Large intestine (tissue), 3 donors: ENCODE results near the gene PKHD1. TPM values are rescaled to one million over a fixed set of nuclear protein-coding genes. Genes with fewer than 3 reads are reported as not detected.

Experiments used
- DNase-seq, 2 donors: peaks; one replicate each; pipeline versions ENCODE4 v3.0.0 to v3.0.0-alpha.2; 2013
- H3K27ac ChIP-seq: one replicate; pipeline ENCODE4 v1.5.1; 2013; ENCODE audit warnings: low read length
- H3K27me3 ChIP-seq: 2 replicates; pipeline ENCODE4 v1.6.1; 2013; ENCODE audit warnings: low read length; ENCODE audit not compliant: control insufficient read depth, insufficient read depth
- H3K36me3 ChIP-seq: 2 replicates; pipeline ENCODE4 v1.6.1; 2013; ENCODE audit warnings: low read length; ENCODE audit not compliant: control insufficient read depth, insufficient read depth
- H3K4me1 ChIP-seq: one replicate; pipeline ENCODE4 v1.6.1; 2013; ENCODE audit warnings: low read length; ENCODE audit not compliant: control insufficient read depth, insufficient read depth
- H3K4me3 ChIP-seq: one replicate; pipeline ENCODE4 v1.5.1; 2013; ENCODE audit warnings: low read length
- H3K9me3 ChIP-seq: one replicate; pipeline ENCODE4 v1.6.1; 2013; ENCODE audit warnings: mild to moderate bottlenecking, low read depth, low read length, moderate library complexity; ENCODE audit not compliant: control insufficient read depth
- WGBS: methylation state at CpG from one replicate; pipeline ENCODE4 v1.1.5; 2013; ENCODE audit warnings: low lambda C conversion rate; ENCODE audit not compliant: insufficient coverage; 5-methylcytosine and 5-hydroxymethylcytosine counted together
- polyA plus RNA-seq: library from polyadenylated mRNA; unstranded; fragments of 120-200 nt; gene quantifications from one replicate; pipeline ENCODE4 v1.2.1, GENCODE V29; 2013

Gene PKHD1
- polyA plus RNA-seq, 1 donor: 0.36 TPM

GRCh38 chr6:51725155-51725554 is 362.3 kb downstream of the PKHD1 start:
- H3K27ac ChIP-seq: no peak overlapping the region
- no CpG with 5 or more reads among the region's 2 CpGs for WGBS

GRCh38 chr6:51720327-51720726 is 367.1 kb downstream of the PKHD1 start:
- Histone ChIP-seq H3K4me3 (no peak overlapping the region), H3K27me3 (no peaks in the 10 kb centered on the region)
- WGBS: 100% methylated on average over 2 of the region's 3 CpGs

More at GRCh38 chr6:51725155-51725554, 362.3 kb downstream of the PKHD1 start:
- H3K36me3 ChIP-seq: no peaks in the 10 kb centered on the region
- H3K27me3 ChIP-seq: no peaks in the 10 kb centered on the region
- no peaks in the 10 kb centered on the region for H3K9me3 ChIP-seq
- no peaks in the 10 kb centered on the region for H3K4me1 ChIP-seq
- DNase-seq: no peak
- no peak overlapping the region for H3K4me3 ChIP-seq

GRCh38 chr6:51719297-51719696 is 368.1 kb downstream of the PKHD1 start:
- no peaks in the 10 kb centered on the region for H3K27me3 ChIP-seq
- H3K4me3 ChIP-seq: no peak overlapping the region
- no CpG with 5 or more reads among the region's 1 CpG for WGBS
- H3K9me3 ChIP-seq: no peaks in the 10 kb centered on the region
- no peaks in the 10 kb centered on the region for H3K36me3 ChIP-seq
- no peaks in the 10 kb centered on the region for H3K4me1 ChIP-seq
- H3K27ac ChIP-seq: no peak overlapping the region
- no peak for DNase-seq

More at GRCh38 chr6:51720327-51720726, 367.1 kb downstream of the PKHD1 start:
- Histone ChIP-seq H3K9me3 (no peaks in the 10 kb centered on the region), H3K36me3 (no peaks in the 10 kb centered on the region), H3K27ac (no peak overlapping the region), H3K4me1 (no peaks in the 10 kb centered on the region)
- DNase-seq: no peak

GRCh38 chr6:51718533-51718932 is 368.9 kb downstream of the PKHD1 start:
- no peak overlapping the region for H3K4me3 ChIP-seq
- H3K4me1 ChIP-seq: no peaks in the 10 kb centered on the region
- DNase-seq: no peak
- H3K27ac ChIP-seq: no peak overlapping the region
- no peaks in the 10 kb centered on the region for H3K27me3 ChIP-seq
- 83% methylated on average over 1 of the region's 1 CpG for WGBS
- H3K36me3 ChIP-seq: no peaks in the 10 kb centered on the region
- no peaks in the 10 kb centered on the region for H3K9me3 ChIP-seq

- H3K27me3 ChIP-seq: no peaks in the 10 kb centered on the region
- 83% methylated on average over 1 of the region's 1 CpG for WGBS
These were observed 369.9 kb downstream of the PKHD1 start for GRCh38 chr6:51717477-51717876.

GRCh38 chr6:51711876-51712275 is 375.5 kb downstream of the PKHD1 start:
- H3K27me3 ChIP-seq: no peaks in the 10 kb centered on the region
- H3K4me3 ChIP-seq: no peak overlapping the region
- H3K36me3 ChIP-seq: no peaks in the 10 kb centered on the region
- no peaks in the 10 kb centered on the region for H3K9me3 ChIP-seq
- H3K4me1 ChIP-seq: no peaks in the 10 kb centered on the region
- DNase-seq: no peak
- WGBS: 89% methylated on average over 3 of the region's 3 CpGs
- H3K27ac ChIP-seq: no peak overlapping the region

More at GRCh38 chr6:51717477-51717876, 369.9 kb downstream of the PKHD1 start:
- H3K27ac ChIP-seq: no peak overlapping the region
- no peaks in the 10 kb centered on the region for H3K4me1 ChIP-seq
- H3K4me3 ChIP-seq: no peak overlapping the region
- no peaks in the 10 kb centered on the region for H3K9me3 ChIP-seq
- no peaks in the 10 kb centered on the region for H3K36me3 ChIP-seq
- DNase-seq: no peak

- 86% methylated on average over 2 of the region's 2 CpGs for WGBS
- DNase-seq: no peak
These were observed 381.3 kb downstream of the PKHD1 start for GRCh38 chr6:51706086-51706485.

GRCh38 chr6:51704932-51705540 is 382.4 kb downstream of the PKHD1 start:
- Histone ChIP-seq H3K27ac (no peak overlapping the region), H3K4me3 (no peak overlapping the region), H3K27me3 (no peaks in the 10 kb centered on the region), H3K36me3 (no peaks in the 10 kb centered on the region), H3K4me1 (no peaks in the 10 kb centered on the region), H3K9me3 (no peaks in the 10 kb centered on the region)
- no peak for DNase-seq
- no CpG with 5 or more reads among the region's 1 CpG for WGBS

More at GRCh38 chr6:51706086-51706485, 381.3 kb downstream of the PKHD1 start:
- Histone ChIP-seq H3K4me1 (no peaks in the 10 kb centered on the region), H3K9me3 (no peaks in the 10 kb centered on the region), H3K27ac (no peak overlapping the region), H3K4me3 (no peak overlapping the region), H3K27me3 (no peaks in the 10 kb centered on the region), H3K36me3 (no peaks in the 10 kb centered on the region)

- no peak for DNase-seq
- H3K9me3 ChIP-seq: no peaks in the 10 kb centered on the region
- H3K36me3 ChIP-seq: no peaks in the 10 kb centered on the region
- no peak overlapping the region for H3K4me3 ChIP-seq
- H3K27me3 ChIP-seq: no peaks in the 10 kb centered on the region
- H3K27ac ChIP-seq: no peak overlapping the region
- WGBS: no CpG with 5 or more reads among the region's 2 CpGs
- no peaks in the 10 kb centered on the region for H3K4me1 ChIP-seq
These were observed 384.6 kb downstream of the PKHD1 start for GRCh38 chr6:51702851-51703250.

GRCh38 chr6:51684603-51685002 is 402.8 kb downstream of the PKHD1 start:
- Histone ChIP-seq H3K9me3 (no peaks in the 10 kb centered on the region), H3K27ac (no peak overlapping the region), H3K36me3 (no peaks in the 10 kb centered on the region), H3K27me3 (no peaks in the 10 kb centered on the region), H3K4me1 (no peaks in the 10 kb centered on the region), H3K4me3 (no peak overlapping the region)
- no peak for DNase-seq

GRCh38 chr6:51684038-51684437 is 403.4 kb downstream of the PKHD1 start:
- Histone ChIP-seq H3K36me3 (no peaks in the 10 kb centered on the region), H3K9me3 (no peaks in the 10 kb centered on the region), H3K27ac (no peak overlapping the region), H3K4me1 (no peaks in the 10 kb centered on the region), H3K4me3 (no peak overlapping the region), H3K27me3 (no peaks in the 10 kb centered on the region)
- DNase-seq: no peak
- WGBS: no CpG with 5 or more reads among the region's 1 CpG
